GM12878 (cell line): ENCODE measurements around the gene RAB31.

Source experiments
- ATF3 ChIP-seq: IDR thresholded peaks from 2 replicates; pipeline ENCODE4 v1.6.1; 2011; ENCODE audit warnings: low read depth, mild to moderate bottlenecking, low read length, moderate library complexity, borderline replicate concordance; ENCODE audit errors: extremely low read depth
- CEBPZ ChIP-seq: fragments of 150-350 bp; IDR thresholded peaks from 2 replicates; pipeline ENCODE4 v1.6.1; 2016; ENCODE audit warnings: low read depth, low read length
- HDAC6 ChIP-seq: fragments of 200-600 bp; sonication (generic); IDR thresholded peaks from one replicate; pipeline ENCODE4 v1.8.0; 2017; ENCODE audit warnings: antibody characterized with exemption; ENCODE audit not compliant: unreplicated experiment
- IRF5 ChIP-seq: fragments of 450-650 bp; IDR thresholded peaks from 2 replicates; pipeline ENCODE4 v1.6.1; 2017; ENCODE audit warnings: borderline replicate concordance
- PKNOX1 ChIP-seq: fragments of 450-650 bp; IDR thresholded peaks from 2 replicates; pipeline ENCODE4 v1.6.1; 2016; ENCODE audit warnings: mild to moderate bottlenecking
- POLR2A ChIP-seq: IDR thresholded peaks from 2 replicates; pipeline ENCODE4 v1.6.1; 2011; ENCODE audit warnings: low read depth, mild to moderate bottlenecking, low read length
- SP1 ChIP-seq: IDR thresholded peaks from one replicate; pipeline ENCODE4 v1.6.1; 2011; ENCODE audit warnings: low read depth, low read length
- TAF1 ChIP-seq: IDR thresholded peaks from 2 replicates; pipeline ENCODE4 v1.6.1; 2011; ENCODE audit warnings: mild to moderate bottlenecking, low read depth, low read length, borderline replicate concordance
- TCF12 ChIP-seq: IDR thresholded peaks from 2 replicates; pipeline ENCODE4 v1.6.1; 2011; ENCODE audit warnings: low read depth, mild to moderate bottlenecking, low read length
- ZBTB33 ChIP-seq: fragments of 450-650 bp; IDR thresholded peaks from 2 replicates; pipeline ENCODE4 v1.6.1; 2017; ENCODE audit warnings: mild to moderate bottlenecking
- ZNF274 ChIP-seq: IDR thresholded peaks from one replicate; pipeline ENCODE4 v1.8.0; 2011; ENCODE audit not compliant: insufficient read length, insufficient read depth
- TF ChIP-seq, protein P1 (sequence below), 3 experiments: IDR thresholded peaks in 2 of 3; conservative IDR thresholded peaks in 1 of 3; 2 replicates each; pipeline ENCODE4 v1.5.1; 2011; ENCODE audit warnings: low read depth in 3 of 3, low read length in 3 of 3, mild to moderate bottlenecking in 3 of 3, control low read depth in 2 of 3, moderate library complexity in 2 of 3, inconsistent platforms in 1 of 3, mixed read lengths in 1 of 3; ENCODE audit not compliant: control insufficient read depth in 2 of 3, insufficient read depth in 1 of 3; ENCODE audit errors: extremely low read depth in 1 of 3

DNA sequence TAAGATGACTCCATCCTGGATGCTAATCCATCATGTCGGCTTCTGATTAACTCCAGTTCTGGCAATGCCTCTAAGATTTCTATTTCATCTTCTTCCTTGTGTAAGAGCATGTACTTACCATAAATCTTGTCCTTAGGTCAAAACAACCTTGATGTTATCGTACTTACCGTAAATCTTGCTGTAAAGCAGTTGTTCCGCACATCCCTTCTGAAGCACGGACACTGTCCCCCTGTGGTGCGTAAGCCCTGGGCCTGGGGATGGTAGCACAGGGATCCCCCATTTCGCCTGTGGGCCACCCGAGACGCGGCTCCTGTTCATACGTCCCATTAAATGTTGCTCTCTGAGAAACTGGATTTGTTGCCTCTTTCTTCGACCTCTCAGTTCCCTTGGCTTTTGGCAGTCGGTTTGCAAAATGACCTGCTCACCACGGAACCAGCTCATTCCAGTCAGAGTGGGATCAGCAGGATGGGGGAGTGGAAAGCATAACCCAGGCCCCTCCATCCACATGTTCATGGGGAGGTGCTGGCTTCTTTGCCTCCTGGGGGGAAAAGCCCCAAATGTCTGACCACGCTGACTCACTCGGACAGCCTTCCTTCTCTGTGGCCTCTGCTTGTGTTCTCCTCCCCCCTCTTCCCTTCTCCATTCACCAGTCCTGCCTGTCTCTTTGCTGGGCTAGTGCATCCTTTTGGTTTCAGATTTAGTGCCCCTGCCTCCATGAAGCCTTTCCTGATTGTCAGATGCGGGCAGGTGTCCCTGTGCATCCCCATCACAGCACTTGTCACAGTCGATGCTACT, 49.9 kb downstream of the RAB31 start:
- TF ChIP-seq, protein P1, sequence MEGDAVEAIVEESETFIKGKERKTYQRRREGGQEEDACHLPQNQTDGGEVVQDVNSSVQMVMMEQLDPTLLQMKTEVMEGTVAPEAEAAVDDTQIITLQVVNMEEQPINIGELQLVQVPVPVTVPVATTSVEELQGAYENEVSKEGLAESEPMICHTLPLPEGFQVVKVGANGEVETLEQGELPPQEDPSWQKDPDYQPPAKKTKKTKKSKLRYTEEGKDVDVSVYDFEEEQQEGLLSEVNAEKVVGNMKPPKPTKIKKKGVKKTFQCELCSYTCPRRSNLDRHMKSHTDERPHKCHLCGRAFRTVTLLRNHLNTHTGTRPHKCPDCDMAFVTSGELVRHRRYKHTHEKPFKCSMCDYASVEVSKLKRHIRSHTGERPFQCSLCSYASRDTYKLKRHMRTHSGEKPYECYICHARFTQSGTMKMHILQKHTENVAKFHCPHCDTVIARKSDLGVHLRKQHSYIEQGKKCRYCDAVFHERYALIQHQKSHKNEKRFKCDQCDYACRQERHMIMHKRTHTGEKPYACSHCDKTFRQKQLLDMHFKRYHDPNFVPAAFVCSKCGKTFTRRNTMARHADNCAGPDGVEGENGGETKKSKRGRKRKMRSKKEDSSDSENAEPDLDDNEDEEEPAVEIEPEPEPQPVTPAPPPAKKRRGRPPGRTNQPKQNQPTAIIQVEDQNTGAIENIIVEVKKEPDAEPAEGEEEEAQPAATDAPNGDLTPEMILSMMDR (IDR thresholded peaks at IDR 0.05 in 2 of 3, conservative IDR thresholded peaks at IDR 0.05 in 1 of 3; ENCODE audit: control insufficient read depth in 2 of 3, extremely low read depth in 1 of 3, insufficient read depth in 1 of 3, low read depth in 3 of 3, low read length in 3 of 3): no peak
- no peak for TF ChIP-seq POLR2A
- TF ChIP-seq TCF12: no peak
- TF ChIP-seq PKNOX1: no peak
- no peak for TF ChIP-seq ATF3
- no peak for TF ChIP-seq HDAC6
- no peak for TF ChIP-seq ZNF274
- no peak for TF ChIP-seq IRF5
- TF ChIP-seq ZBTB33: no peak
- no peak for TF ChIP-seq CEBPZ
- no peak for TF ChIP-seq SP1
- TF ChIP-seq TAF1: no peak
